GM19099 (cell line): ENCODE measurements around the gene MROH2A.

Experiments
- POLR2A ChIP-seq: IDR thresholded peaks from 3 replicates; pipeline ENCODE4 v1.6.1; 2011; ENCODE audit warnings: low read depth; ENCODE audit not compliant: insufficient read length; ENCODE audit errors: extremely low read depth

The MROH2A gene

GRCh38 chr2:233810385-233810784 lies 32.3 kb downstream of the MROH2A start:
- TF ChIP-seq POLR2A: no peak

- no peak for TF ChIP-seq POLR2A
Measured at GRCh38 chr2:233811087-233811486, 33.0 kb downstream of the MROH2A start.

DNA sequence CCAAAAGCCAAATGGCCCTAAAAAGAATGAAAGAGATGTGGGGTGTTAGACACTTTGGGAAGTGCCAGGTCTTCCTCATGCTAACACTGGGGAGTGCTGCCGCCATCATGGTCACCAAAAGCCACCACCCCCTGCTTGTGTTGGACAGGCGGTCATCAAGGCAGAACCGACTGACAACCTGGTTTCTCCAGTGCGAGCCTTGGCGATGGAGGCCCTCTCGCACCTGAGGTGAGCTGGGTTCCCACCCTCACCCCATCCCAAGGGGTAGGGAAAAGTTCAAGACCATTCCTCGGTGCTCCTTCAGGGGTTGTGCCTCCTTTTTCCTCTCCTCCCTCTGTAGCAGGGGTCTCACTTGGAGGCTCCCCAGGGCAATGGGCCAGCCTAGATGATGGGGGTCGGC lies 33.6 kb downstream of the MROH2A start:
- no peak for TF ChIP-seq POLR2A

GRCh38 chr2:233813236-233814055 lies 35.3 kb downstream of the MROH2A start:
- TF ChIP-seq POLR2A: no peak

DNA sequence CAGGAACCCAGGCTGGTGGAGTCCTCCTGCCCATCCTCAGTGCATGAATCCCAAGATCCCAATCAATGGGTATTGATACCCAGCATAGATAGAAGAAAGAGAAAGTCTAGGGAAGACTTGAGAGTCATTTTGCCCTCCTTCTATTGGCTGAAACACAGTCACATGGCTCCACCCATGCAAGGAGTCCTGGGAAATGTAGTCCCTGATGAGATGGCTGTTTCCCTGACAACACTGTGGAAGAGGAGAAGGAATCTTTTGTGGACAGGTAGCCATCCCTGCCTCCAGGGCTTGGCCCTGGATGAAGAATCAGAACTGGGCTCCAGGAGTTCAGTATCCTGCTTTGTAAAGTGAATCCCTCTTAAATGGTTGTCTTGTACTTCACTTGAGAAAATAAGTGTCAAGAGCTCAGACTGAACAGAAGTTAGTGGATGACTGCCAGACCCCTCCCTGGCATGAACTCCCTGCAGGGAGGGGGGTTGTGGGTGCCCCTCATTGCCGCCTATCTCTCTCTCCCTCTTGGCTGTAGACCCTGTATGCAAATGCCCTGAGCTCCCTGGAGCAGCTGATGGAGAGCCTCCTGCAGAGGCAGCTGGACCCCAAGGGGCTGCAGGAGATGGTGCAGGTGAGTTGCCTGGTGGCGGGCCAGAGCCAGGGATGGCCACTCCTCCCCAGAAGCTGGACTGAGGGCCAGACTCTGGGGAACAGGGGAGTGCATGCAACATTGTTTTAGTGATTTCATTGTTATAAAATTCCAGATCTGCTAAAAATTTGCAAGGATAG lies 36.1 kb downstream of the MROH2A start:
- no peak for TF ChIP-seq POLR2A

DNA sequence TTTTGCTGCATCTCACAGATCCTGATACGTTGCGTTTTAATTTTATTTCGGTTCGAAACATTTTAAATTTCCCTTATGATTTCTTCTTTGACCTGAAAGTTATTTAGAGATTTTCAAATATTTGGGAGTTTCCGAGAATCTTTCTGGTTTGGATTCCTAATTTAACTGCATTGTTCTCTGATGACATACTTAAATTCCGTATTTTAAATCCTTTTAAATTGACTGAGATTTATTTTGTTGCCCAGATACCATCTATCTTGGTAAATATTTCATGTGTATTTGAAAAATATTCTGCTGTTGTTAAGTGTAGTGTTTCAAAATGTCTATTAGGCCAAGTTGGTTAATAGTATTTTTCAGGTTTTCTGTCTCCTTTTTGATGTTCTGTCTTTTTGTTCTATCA lies 37.7 kb downstream of the MROH2A start:
- TF ChIP-seq POLR2A: no peak

GRCh38 chr2:233816334-233816733 lies 38.2 kb downstream of the MROH2A start:
- no peak for TF ChIP-seq POLR2A

GRCh38 chr2:233816771-233817170 lies 38.6 kb downstream of the MROH2A start:
- TF ChIP-seq POLR2A: no peak

- TF ChIP-seq POLR2A: no peak
Measured at GRCh38 chr2:233817361-233817911, 39.3 kb downstream of the MROH2A start.

DNA sequence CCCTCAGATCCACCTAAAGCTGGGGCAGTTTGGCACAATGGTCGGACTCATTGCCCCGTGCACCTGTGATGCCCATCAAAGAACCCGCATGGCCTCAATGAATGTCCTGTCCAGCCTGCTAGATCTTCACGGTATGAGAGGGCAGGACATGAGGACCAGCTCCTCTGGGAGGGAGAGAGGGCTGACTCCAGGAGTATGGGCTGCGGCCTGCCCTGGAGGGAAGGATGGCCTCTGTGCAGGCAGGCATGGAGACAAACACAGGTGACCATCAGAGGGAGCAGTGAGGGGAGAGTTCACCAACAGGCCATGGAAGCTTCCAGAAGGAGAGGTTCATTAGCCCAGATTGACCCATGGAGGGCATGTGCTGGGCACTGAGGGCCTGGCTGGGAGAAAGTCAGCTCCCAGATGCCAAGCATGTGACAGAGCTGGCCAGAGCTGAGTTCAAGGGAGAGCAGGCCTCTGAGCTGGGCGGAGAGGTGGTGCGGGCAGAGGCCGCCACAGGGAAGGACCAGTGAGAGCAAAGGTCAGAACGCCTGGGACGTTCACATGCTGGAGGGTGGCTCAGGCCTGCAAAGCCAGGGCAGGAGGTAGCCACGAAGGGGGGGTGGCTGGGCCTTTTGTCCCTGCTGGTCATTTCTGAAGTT lies 40.0 kb downstream of the MROH2A start:
- TF ChIP-seq POLR2A: no peak

GRCh38 chr2:233818639-233819621 lies 40.8 kb downstream of the MROH2A start:
- no peak for TF ChIP-seq POLR2A

GRCh38 chr2:233819884-233820773 lies 42.0 kb downstream of the MROH2A start:
- no peak for TF ChIP-seq POLR2A

GRCh38 chr2:233820774-233821105 lies 42.6 kb downstream of the MROH2A start:
- TF ChIP-seq POLR2A: no peak
